ENCODE results near the gene CDT1. TPM values are rescaled to one million over a fixed set of nuclear protein-coding genes. Genes with fewer than 3 reads are reported as not detected.

The CDT1 gene
- total RNA-seq, 1 experiment from 2014 or later, result 39.9 TPM

GRCh38 chr16:88760424-88761142 is 43.0 kb upstream of the CDT1 start:
- ATAC-seq (peak; percentile 20; the same call in 1 of the 2 replicates), DNase-seq (ENCODE audit: low read depth, low spot score) (no peak)
- no TSS peak for BruUV-seq (replicated peaks)
- POLR2A ChIA-PET, result interaction anchor here (0.6 kb wide), 1 partner anchor 23 kb away, joined by 4 read pairs; no protein-coding TSS in a partner anchor
- in situ Hi-C loops (cut with HindIII; ENCODE audit: low pct_unique_long_range_greater_than_20kb, low sequenced_read_pairs) (no loop called here), intact Hi-C loops (cut with micrococcal nuclease; ENCODE audit: unreplicated experiment) (no loop called here)
- no peaks in the 10 kb centered on the region for H3K9me3 ChIP-seq (ENCODE audit: control insufficient read depth, insufficient read depth, low read depth, low read length)
- no peaks in the 10 kb centered on the region for H3K36me3 ChIP-seq (ENCODE audit: control insufficient read depth, insufficient read depth, low read length)
- H3K27ac ChIP-seq (ENCODE audit: low read length), result peak overlapping the region; percentile 74
- CTCF ChIA-PET, result interaction anchor here (0.6 to 1.4 kb wide), 2 partner anchors 13 to 24 kb away, joined by 3 to 4 read pairs; partner anchors contain the start of gene PIEZO1
- peaks cover 77% of the 10 kb centered on the region for H3K4me1 ChIP-seq (ENCODE audit: control insufficient read depth, insufficient read depth, low read length)
- no peak overlapping the region for H3K4me3 ChIP-seq (ENCODE audit: low read depth in 2 of 2, low read length in 2 of 2)
- TF ChIP-seq SIN3A (IDR thresholded peaks at IDR 0.05; ENCODE audit: borderline replicate concordance, insufficient read depth, low read depth, low read length) (no peak), REST (IDR thresholded peaks at IDR 0.05; ENCODE audit: insufficient read depth in 1 of 2, low read depth in 2 of 2, low read length in 1 of 2) (no peak), CTCF (IDR thresholded peaks at IDR 0.05) (no peak), TCF7L2 (IDR thresholded peaks at IDR 0.05; ENCODE audit: low read depth, low read length) (no peak), POLR2AphosphoS5 (IDR thresholded peaks at IDR 0.05; ENCODE audit: low read depth, low read length) (no peak; the same call in 1 of the 2 replicates)
- no peaks in the 10 kb centered on the region for H3K27me3 ChIP-seq (ENCODE audit: control insufficient read depth, insufficient read depth, low read length)

GRCh38 chr16:88761143-88761534 is 42.5 kb upstream of the CDT1 start:
- in situ Hi-C loops (cut with HindIII; ENCODE audit: low pct_unique_long_range_greater_than_20kb, low sequenced_read_pairs), result no loop called here
- DNase-seq (ENCODE audit: low read depth, low spot score) (no peak), ATAC-seq (0 out of 2 replicates have a peak, but pooled peaks have one; percentile 3)
- Histone ChIP-seq H3K27me3 (ENCODE audit: control insufficient read depth, insufficient read depth, low read length) (no peaks in the 10 kb centered on the region), H3K27ac (ENCODE audit: low read length) (peak overlapping the region; percentile 74; the same call in 1 of the 2 replicates), H3K36me3 (ENCODE audit: control insufficient read depth, insufficient read depth, low read length) (no peaks in the 10 kb centered on the region), H3K4me3 (ENCODE audit: low read depth in 2 of 2, low read length in 2 of 2) (no peak overlapping the region), H3K4me1 (ENCODE audit: control insufficient read depth, insufficient read depth, low read length) (peaks cover 76% of the 10 kb centered on the region), H3K9me3 (ENCODE audit: control insufficient read depth, insufficient read depth, low read depth, low read length) (no peaks in the 10 kb centered on the region)
- ChIA-PET CTCF (interaction anchor here (0.6 kb wide), 1 partner anchor 13 kb away, joined by 4 read pairs; no protein-coding TSS in a partner anchor), POLR2A (no interaction called here)
- intact Hi-C loops (cut with micrococcal nuclease; ENCODE audit: unreplicated experiment), result no loop called here
- TF ChIP-seq REST (IDR thresholded peaks at IDR 0.05; ENCODE audit: insufficient read depth in 1 of 2, low read depth in 2 of 2, low read length in 1 of 2) (no peak), TCF7L2 (IDR thresholded peaks at IDR 0.05; ENCODE audit: low read depth, low read length) (no peak)
- no TSS peak for BruUV-seq (replicated peaks)
